ENCODE data around the gene RAB35.

Gene RAB35

GRCh38 chr12:120099738-120100137, 16.8 kb downstream of the RAB35 start:
- DNase-seq (ENCODE audit: low read depth), result no peak

GRCh38 chr12:120098756-120099470, 17.6 kb downstream of the RAB35 start:
- TF ChIP-seq CTCF (IDR thresholded peaks at IDR 0.05; ENCODE audit: insufficient read depth, low read depth, low read length, missing control alignments), result no peak
- no peak overlapping the region for H3K4me3 ChIP-seq (ENCODE audit: low read length)
- DNase-seq (ENCODE audit: low read depth), result no peak

More at GRCh38 chr12:120099738-120100137, 16.8 kb downstream of the RAB35 start:
- no peak for TF ChIP-seq CTCF (IDR thresholded peaks at IDR 0.05; ENCODE audit: insufficient read depth, low read depth, low read length, missing control alignments)
- H3K4me3 ChIP-seq (ENCODE audit: low read length), result no peak overlapping the region

- no peak for DNase-seq (ENCODE audit: low read depth)
- H3K4me3 ChIP-seq (ENCODE audit: low read length), result no peak overlapping the region
- no peak for TF ChIP-seq CTCF (IDR thresholded peaks at IDR 0.05; ENCODE audit: insufficient read depth, low read depth, low read length, missing control alignments)
These were observed 19.8 kb downstream of the RAB35 start for GRCh38 chr12:120096671-120097202.

- H3K4me3 ChIP-seq (ENCODE audit: low read length), result no peak overlapping the region
- TF ChIP-seq CTCF (IDR thresholded peaks at IDR 0.05; ENCODE audit: insufficient read depth, low read depth, low read length, missing control alignments), result no peak
- DNase-seq (ENCODE audit: low read depth), result no peak
These were observed 20.8 kb downstream of the RAB35 start for GRCh38 chr12:120095736-120096135.

- no peak for TF ChIP-seq CTCF (IDR thresholded peaks at IDR 0.05; ENCODE audit: insufficient read depth, low read depth, low read length, missing control alignments)
- no peak for DNase-seq (ENCODE audit: low read depth)
- H3K4me3 ChIP-seq (ENCODE audit: low read length), result no peak overlapping the region
These were observed 21.2 kb downstream of the RAB35 start for GRCh38 chr12:120095331-120095730.

- no peak for TF ChIP-seq CTCF (IDR thresholded peaks at IDR 0.05; ENCODE audit: insufficient read depth, low read depth, low read length, missing control alignments)
- DNase-seq (ENCODE audit: low read depth), result no peak
These were observed 22.1 kb downstream of the RAB35 start for GRCh38 chr12:120094485-120094884.

More at GRCh38 chr12:120094485-120094884, 22.1 kb downstream of the RAB35 start:
- no peak overlapping the region for H3K4me3 ChIP-seq (ENCODE audit: low read length)

All from epithelial cell of esophagus (primary cell).